Tibial nerve (tissue), 3 donors: ENCODE results near the gene IL1RL2.

Experiments used
- POLR2A ChIP-seq, 2 donors: fragments of 450-650 bp; IDR thresholded peaks; one replicate each; pipeline ENCODE4 v1.6.1; 2017; ENCODE audit warnings: antibody characterized with exemption in 2 of 2, mild to moderate bottlenecking in 2 of 2, moderate library complexity in 2 of 2
- TF ChIP-seq, protein P1 (sequence below), 5 experiments: fragments of 200-600 bp in 3 of 5; fragments of 450-650 bp in 2 of 5; sonication (generic) in 3 of 5; IDR thresholded peaks; one replicate each; pipeline ENCODE4 v1.5.1; 2016 to 2019; ENCODE audit warnings: antibody characterized with exemption in 5 of 5, mild to moderate bottlenecking in 3 of 5, moderate library complexity in 2 of 5

DNA sequence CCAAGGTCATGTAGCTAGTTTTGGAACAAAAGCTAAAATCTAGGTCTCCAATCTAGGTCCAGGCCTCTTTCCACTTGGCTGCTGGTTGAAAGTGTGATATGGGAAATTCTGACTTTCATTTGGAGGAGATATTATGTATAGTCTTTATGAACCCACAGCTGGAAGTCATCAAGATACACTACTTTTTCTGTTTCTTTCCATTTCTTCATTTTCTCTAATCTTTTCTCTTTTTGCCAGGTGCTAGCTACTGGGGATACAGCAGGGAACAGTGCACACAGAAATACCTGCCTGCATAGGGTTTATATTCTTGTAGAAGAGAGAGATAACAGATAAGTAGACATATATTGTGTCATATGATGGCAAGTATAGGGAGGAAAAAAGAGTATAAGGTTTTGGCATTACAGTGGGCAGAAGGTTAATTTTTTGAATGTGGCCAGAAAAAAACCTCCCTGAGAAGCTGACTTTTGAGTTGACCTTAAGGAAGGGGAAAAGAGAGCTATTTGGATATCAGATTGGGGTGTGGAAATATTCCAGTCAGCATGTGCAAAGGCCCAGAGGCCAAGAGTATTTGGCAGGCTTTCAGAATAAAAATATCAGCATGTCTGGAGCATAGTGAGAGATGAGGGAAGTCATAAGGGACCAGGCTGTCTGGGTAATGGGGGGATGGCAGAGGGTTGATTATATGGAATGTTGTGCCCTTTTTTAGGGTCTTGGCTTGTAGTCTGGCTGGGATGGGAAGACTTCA, 28.6 kb upstream of the IL1RL2 start:
- TF ChIP-seq POLR2A (IDR thresholded peaks at IDR 0.05), result no peak
- TF ChIP-seq, protein P1, sequence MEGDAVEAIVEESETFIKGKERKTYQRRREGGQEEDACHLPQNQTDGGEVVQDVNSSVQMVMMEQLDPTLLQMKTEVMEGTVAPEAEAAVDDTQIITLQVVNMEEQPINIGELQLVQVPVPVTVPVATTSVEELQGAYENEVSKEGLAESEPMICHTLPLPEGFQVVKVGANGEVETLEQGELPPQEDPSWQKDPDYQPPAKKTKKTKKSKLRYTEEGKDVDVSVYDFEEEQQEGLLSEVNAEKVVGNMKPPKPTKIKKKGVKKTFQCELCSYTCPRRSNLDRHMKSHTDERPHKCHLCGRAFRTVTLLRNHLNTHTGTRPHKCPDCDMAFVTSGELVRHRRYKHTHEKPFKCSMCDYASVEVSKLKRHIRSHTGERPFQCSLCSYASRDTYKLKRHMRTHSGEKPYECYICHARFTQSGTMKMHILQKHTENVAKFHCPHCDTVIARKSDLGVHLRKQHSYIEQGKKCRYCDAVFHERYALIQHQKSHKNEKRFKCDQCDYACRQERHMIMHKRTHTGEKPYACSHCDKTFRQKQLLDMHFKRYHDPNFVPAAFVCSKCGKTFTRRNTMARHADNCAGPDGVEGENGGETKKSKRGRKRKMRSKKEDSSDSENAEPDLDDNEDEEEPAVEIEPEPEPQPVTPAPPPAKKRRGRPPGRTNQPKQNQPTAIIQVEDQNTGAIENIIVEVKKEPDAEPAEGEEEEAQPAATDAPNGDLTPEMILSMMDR (IDR thresholded peaks at IDR 0.05), result no peak
